Muscle of leg (tissue), 11 donors: Measurements from ENCODE around the gene CSMD2. TPM values are rescaled to one million over a fixed set of nuclear protein-coding genes. Genes with fewer than 3 reads are reported as not detected.

Experiments used
- DNase-seq: peaks from one replicate; pipeline ENCODE4 v3.0.0; 2013
- H3K27ac ChIP-seq: one replicate; pipeline ENCODE4 v1.5.1; 2013; ENCODE audit warnings: mild to moderate bottlenecking, low read length, control low read depth
- H3K27me3 ChIP-seq: one replicate; pipeline ENCODE4 v1.6.1; 2013; ENCODE audit warnings: low read length; ENCODE audit not compliant: control insufficient read depth, insufficient read depth
- H3K36me3 ChIP-seq: one replicate; pipeline ENCODE4 v1.6.1; 2013; ENCODE audit warnings: low read length; ENCODE audit not compliant: control insufficient read depth, insufficient read depth
- H3K4me1 ChIP-seq: one replicate; pipeline ENCODE4 v1.6.1; 2013; ENCODE audit warnings: low read length; ENCODE audit not compliant: control insufficient read depth, insufficient read depth
- H3K4me3 ChIP-seq: one replicate; pipeline ENCODE4 v1.5.1; 2013; ENCODE audit warnings: low read length, control low read depth
- H3K9me3 ChIP-seq: replicated peaks from 2 replicates; pipeline ENCODE4 v1.6.1; 2013; ENCODE audit warnings: low read depth, low read length; ENCODE audit not compliant: control insufficient read depth
- WGBS: methylation state at CpG from one replicate; pipeline ENCODE4 v1.1.5; 2013; ENCODE audit warnings: missing lambda C conversion rate; ENCODE audit not compliant: insufficient coverage; 5-methylcytosine and 5-hydroxymethylcytosine counted together
- polyA plus RNA-seq, 8 donors: library from polyadenylated mRNA; unstranded; fragments of 120-200 nt; gene quantifications; one replicate each; pipeline versions ENCODE4 v1.2.1 to v1.2.3, GENCODE V29; 2013; ENCODE audit warnings: inconsistent platforms in 1 of 8, low replicate concordance in 1 of 8; ENCODE audit not compliant: insufficient read length in 8 of 8, insufficient read depth in 1 of 8
- total RNA-seq: library from RNA; stranded (reverse); fragments of 120-200 nt; gene quantifications from one replicate; pipeline ENCODE4 v1.2.4, GENCODE V29; 2013

The CSMD2 gene
- total and polyA plus RNA-seq, 9 donors, result 0.27 to 1.6 (median 0.52) TPM

DNA sequence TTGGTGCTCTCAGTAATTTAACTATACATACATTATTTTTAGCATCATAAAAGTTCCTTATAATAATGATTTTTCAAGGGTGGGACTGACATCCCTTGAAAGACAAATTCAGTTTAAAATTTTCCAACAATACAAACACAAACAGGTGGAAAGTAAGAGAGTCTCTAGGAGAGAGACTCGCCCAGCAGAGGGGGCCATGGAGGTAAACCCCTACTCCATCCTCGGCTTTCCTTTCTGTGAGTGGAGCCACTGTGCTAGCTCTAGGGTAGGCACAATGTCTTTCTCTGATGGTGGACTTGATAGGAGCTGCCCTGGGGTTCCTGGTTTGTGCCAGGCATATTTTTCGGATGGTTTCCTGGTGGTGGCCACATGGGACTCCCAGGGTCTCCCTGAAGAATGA lies 8.3 kb downstream of the CSMD2 start:
- H3K4me3 ChIP-seq, result no peak overlapping the region
- peaks cover 24% of the 10 kb centered on the region for H3K27me3 ChIP-seq
- no peak for DNase-seq
- H3K9me3 ChIP-seq, result no peaks in the 10 kb centered on the region
- H3K4me1 ChIP-seq, result no peaks in the 10 kb centered on the region
- no peaks in the 10 kb centered on the region for H3K36me3 ChIP-seq
- WGBS, result 50% methylated on average over 1 of the region's 3 CpGs
- H3K27ac ChIP-seq, result no peak overlapping the region

- Histone ChIP-seq H3K4me3 (no peak overlapping the region), H3K36me3 (no peaks in the 10 kb centered on the region), H3K4me1 (no peaks in the 10 kb centered on the region), H3K27me3 (peaks cover 15% of the 10 kb centered on the region), H3K27ac (no peak overlapping the region), H3K9me3 (no peaks in the 10 kb centered on the region)
- DNase-seq, result no peak
- no CpG with 5 or more reads among the region's 2 CpGs for WGBS
These were observed 9.2 kb downstream of the CSMD2 start for GRCh38 chr1:34155860-34156259.

GRCh38 chr1:34153246-34153645 lies 11.8 kb downstream of the CSMD2 start:
- no peaks in the 10 kb centered on the region for H3K9me3 ChIP-seq
- 97% methylated on average over 3 of the region's 4 CpGs for WGBS
- no peak for DNase-seq
- no peaks in the 10 kb centered on the region for H3K36me3 ChIP-seq
- H3K27ac ChIP-seq, result no peak overlapping the region
- no peaks in the 10 kb centered on the region for H3K4me1 ChIP-seq
- peaks cover 4% of the 10 kb centered on the region for H3K27me3 ChIP-seq
- no peak overlapping the region for H3K4me3 ChIP-seq

GRCh38 chr1:34149501-34149900 lies 15.5 kb downstream of the CSMD2 start:
- H3K4me1 ChIP-seq, result no peaks in the 10 kb centered on the region
- peaks cover 2% of the 10 kb centered on the region for H3K27me3 ChIP-seq
- WGBS, result no CpG with 5 or more reads among the region's 3 CpGs

GRCh38 chr1:34147301-34147700 lies 17.7 kb downstream of the CSMD2 start:
- H3K4me1 ChIP-seq, result no peaks in the 10 kb centered on the region
- H3K9me3 ChIP-seq, result no peaks in the 10 kb centered on the region
- WGBS, result 16% methylated on average over 4 of the region's 4 CpGs
- DNase-seq, result no peak
- no peak overlapping the region for H3K27ac ChIP-seq
- no peaks in the 10 kb centered on the region for H3K36me3 ChIP-seq
- no peaks in the 10 kb centered on the region for H3K27me3 ChIP-seq
- H3K4me3 ChIP-seq, result no peak overlapping the region

More at GRCh38 chr1:34149501-34149900, 15.5 kb downstream of the CSMD2 start:
- Histone ChIP-seq H3K27ac (no peak overlapping the region), H3K9me3 (no peaks in the 10 kb centered on the region), H3K36me3 (no peaks in the 10 kb centered on the region), H3K4me3 (no peak overlapping the region)
- DNase-seq, result no peak

DNA sequence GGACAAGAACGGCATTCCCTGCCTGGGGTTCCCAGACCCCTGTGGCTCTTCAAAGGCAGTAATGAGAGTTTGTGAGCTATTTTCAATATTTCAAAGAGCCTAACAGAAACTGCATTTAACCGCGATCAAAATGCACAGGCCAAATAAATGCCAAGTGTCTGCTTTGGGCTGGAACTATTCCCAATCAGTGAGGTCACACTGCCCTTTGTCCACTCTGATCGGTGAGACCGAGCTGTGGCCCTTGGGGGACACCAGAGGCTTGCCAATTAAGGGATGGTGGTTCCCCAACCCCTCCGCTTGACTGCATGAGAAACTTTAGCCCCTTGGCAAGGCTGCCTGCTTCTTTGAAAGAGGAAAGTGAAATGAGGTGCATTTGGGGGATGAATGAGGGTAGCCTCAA lies 20.3 kb downstream of the CSMD2 start:
- no peaks in the 10 kb centered on the region for H3K4me1 ChIP-seq
- no peaks in the 10 kb centered on the region for H3K27me3 ChIP-seq
- no peak overlapping the region for H3K27ac ChIP-seq
- WGBS, result 87% methylated on average over 3 of the region's 6 CpGs
- H3K36me3 ChIP-seq, result no peaks in the 10 kb centered on the region
- H3K9me3 ChIP-seq, result no peaks in the 10 kb centered on the region
- DNase-seq, result no peak
- no peak overlapping the region for H3K4me3 ChIP-seq

DNA sequence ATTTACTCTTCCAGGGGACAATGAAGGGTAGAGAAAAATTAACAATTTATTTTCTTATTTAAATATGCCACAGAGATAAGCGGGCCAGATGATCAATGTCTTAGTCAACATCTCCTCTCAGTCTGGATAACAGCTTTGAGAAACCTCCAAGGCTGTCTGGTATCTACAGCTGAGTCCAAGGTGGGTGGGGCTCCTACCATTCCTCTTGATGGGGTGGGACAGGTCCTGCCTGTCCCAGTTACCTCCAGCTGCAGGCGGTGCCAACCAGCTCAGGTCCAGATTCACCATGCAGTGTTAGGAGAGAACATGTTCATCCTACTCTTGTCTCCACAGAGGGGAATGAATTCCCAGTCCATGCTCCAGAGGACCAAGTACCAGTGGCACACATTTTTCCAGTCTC lies 21.1 kb downstream of the CSMD2 start:
- Histone ChIP-seq H3K4me1 (no peaks in the 10 kb centered on the region), H3K27ac (no peak overlapping the region), H3K4me3 (no peak overlapping the region), H3K36me3 (no peaks in the 10 kb centered on the region), H3K27me3 (no peaks in the 10 kb centered on the region), H3K9me3 (no peaks in the 10 kb centered on the region)
- no peak for DNase-seq
- 71% methylated on average over 1 of the region's 2 CpGs for WGBS

DNA sequence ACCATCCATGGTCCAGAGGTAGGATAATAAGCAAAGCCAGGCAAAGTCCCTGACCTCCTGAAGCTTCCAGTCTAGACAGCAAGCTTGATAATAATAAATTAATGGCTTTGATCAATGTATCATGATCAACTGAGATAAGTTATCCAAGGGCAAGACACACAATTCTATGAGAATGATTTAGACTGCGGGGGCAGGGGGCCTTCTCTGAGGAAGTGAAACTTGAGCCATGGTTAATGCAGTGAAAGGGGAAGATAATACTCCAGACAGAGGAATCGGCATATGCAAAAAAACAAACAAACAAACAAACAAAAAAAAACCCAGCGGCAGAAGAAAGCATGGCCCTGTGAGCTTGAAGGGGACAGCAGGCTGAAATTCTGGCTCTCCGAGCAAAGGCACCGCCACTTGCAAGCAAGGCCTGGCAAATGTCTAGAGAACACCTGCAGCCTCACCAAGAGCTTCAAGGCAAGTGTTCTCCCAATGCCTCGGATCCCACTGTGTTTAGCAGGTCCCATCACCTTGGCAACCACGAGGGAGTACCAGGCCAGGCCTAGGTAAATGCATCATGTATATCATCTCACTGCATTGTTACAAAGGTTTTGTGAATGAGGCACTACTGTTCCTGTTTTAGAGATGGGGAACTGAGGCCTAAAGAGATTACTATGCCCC lies 24.9 kb downstream of the CSMD2 start:
- H3K4me3 ChIP-seq, result no peak overlapping the region
- WGBS, result 54% methylated on average over 3 of the region's 7 CpGs
- H3K4me1 ChIP-seq, result no peaks in the 10 kb centered on the region
- H3K36me3 ChIP-seq, result no peaks in the 10 kb centered on the region
- no peak overlapping the region for H3K27ac ChIP-seq
- H3K9me3 ChIP-seq, result no peaks in the 10 kb centered on the region
- no peak for DNase-seq
- peaks cover 2% of the 10 kb centered on the region for H3K27me3 ChIP-seq

DNA sequence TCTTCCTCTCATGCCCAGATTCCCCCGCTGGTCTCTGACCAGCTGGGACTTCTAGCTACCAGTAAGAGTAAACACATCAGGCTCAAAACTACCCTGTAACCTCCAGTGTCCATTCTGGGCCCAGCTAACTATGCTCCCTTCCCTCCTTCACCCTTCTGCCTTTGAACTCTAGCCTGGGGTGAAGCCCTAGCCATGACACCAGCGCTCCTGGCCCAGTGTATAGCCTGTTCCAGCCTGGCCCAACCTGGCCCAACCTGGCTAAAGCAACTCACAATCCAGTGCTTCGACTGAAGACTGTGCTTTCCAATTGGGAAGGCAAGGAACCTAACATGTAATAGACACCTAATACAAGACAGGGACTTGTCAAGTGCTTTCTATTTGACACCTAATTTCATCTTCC lies 27.6 kb downstream of the CSMD2 start:
- H3K36me3 ChIP-seq, result no peaks in the 10 kb centered on the region
- H3K27ac ChIP-seq, result no peak overlapping the region
- WGBS, result 74% methylated on average over 3 of the region's 3 CpGs
- no peak for DNase-seq
- no peaks in the 10 kb centered on the region for H3K9me3 ChIP-seq
- H3K4me1 ChIP-seq, result no peaks in the 10 kb centered on the region
- H3K27me3 ChIP-seq, result peaks cover 2% of the 10 kb centered on the region
- no peak overlapping the region for H3K4me3 ChIP-seq

GRCh38 chr1:34132161-34132420 lies 32.9 kb downstream of the CSMD2 start:
- 70% methylated on average over 2 of the region's 4 CpGs for WGBS

More at GRCh38 chr1:34132161-34132420, 32.9 kb downstream of the CSMD2 start:
- Histone ChIP-seq H3K27me3 (no peaks in the 10 kb centered on the region), H3K36me3 (no peaks in the 10 kb centered on the region), H3K9me3 (no peaks in the 10 kb centered on the region), H3K27ac (no peak overlapping the region), H3K4me3 (no peak overlapping the region), H3K4me1 (no peaks in the 10 kb centered on the region)
- no peak for DNase-seq
